ENCODE results near the gene DGKI. TPM values are rescaled to one million over a fixed set of nuclear protein-coding genes. Genes with fewer than 3 reads are reported as not detected.

The DGKI gene
- total and polyA plus RNA-seq, 2 donors (not counting 1 experiment from before 2014, with no cell fraction given), result not detected

GRCh38 chr7:137535579-137535978, 311.2 kb downstream of the DGKI start:
- H3K27me3 Mint-ChIP-seq, result no peaks in the 10 kb centered on the region
- Histone ChIP-seq H3K9ac (ENCODE audit: low read length) (no peak overlapping the region), H3K4me2 (replicated peaks; ENCODE audit: low read depth, low read length, poor library complexity, severe bottlenecking) (no peak overlapping the region), H3K4me1 (ENCODE audit: control insufficient read depth in 2 of 2, insufficient read depth in 2 of 2, low read length in 2 of 2) (no peaks in the 10 kb centered on the region), H3K27me3 (replicated peaks in 1 of 4; ENCODE audit: control extremely low read depth in 1 of 4, control insufficient read depth in 3 of 4, insufficient read depth in 4 of 4, low read length in 3 of 4) (no peaks in the 10 kb centered on the region), H3K79me2 (ENCODE audit: control insufficient read depth, insufficient read depth, low read length) (no peaks in the 10 kb centered on the region), H3K36me3 (replicated peaks in 1 of 2; ENCODE audit: control extremely low read depth in 1 of 2, control insufficient read depth in 1 of 2, extremely low read depth in 1 of 2, insufficient read depth in 2 of 2, low read length in 1 of 2) (no peaks in the 10 kb centered on the region), H3K27ac (ENCODE audit: low read length in 2 of 2) (no peak overlapping the region), H3K9me3 (ENCODE audit: control extremely low read depth in 1 of 3, control insufficient read depth in 2 of 3, insufficient read depth in 1 of 3, low read length in 2 of 3) (no peaks in the 10 kb centered on the region), H2AFZ (ENCODE audit: insufficient read depth, low read depth, low read length, poor library complexity, severe bottlenecking) (no peak overlapping the region), H4K20me1 (ENCODE audit: control insufficient read depth, insufficient read depth, low read length, poor library complexity, severe bottlenecking) (no peaks in the 10 kb centered on the region), H3K4me3 (ENCODE audit: control extremely low read depth in 1 of 5, extremely low read depth in 1 of 5, insufficient read depth in 1 of 5, low read depth in 2 of 5, low read length in 4 of 5) (no peak overlapping the region)
- TF ChIP-seq CTCF (IDR thresholded peaks at IDR 0.05), result no peak
- no peak for TF ChIP-seq EZH2 (IDR thresholded peaks at IDR 0.05; ENCODE audit: borderline replicate concordance, insufficient read depth, low read depth, low read length, poor library complexity, severe bottlenecking)
- H3K4me1 Mint-ChIP-seq, result no peaks in the 10 kb centered on the region
- DNase-seq (no peak), ATAC-seq (ENCODE audit: low read depth) (no peak)
- no peak overlapping the region for H3K27ac Mint-ChIP-seq
- ChIA-PET POLR2A (no interaction called here), CTCF (no interaction called here)
- intact Hi-C loops (cut with micrococcal nuclease), result no loop called here
- no peak overlapping the region for H3K4me3 Mint-ChIP-seq
- H3K9me3 Mint-ChIP-seq (ENCODE audit: insufficient read depth), result no peaks in the 10 kb centered on the region
- WGBS (ENCODE audit: insufficient coverage), result 71% methylated on average over 2 of the region's 6 CpGs

GRCh38 chr7:137531671-137532070, 315.1 kb downstream of the DGKI start:
- no peak for ATAC-seq (ENCODE audit: low read depth)
- H3K4me3 ChIP-seq (ENCODE audit: control extremely low read depth in 1 of 5, extremely low read depth in 1 of 5, insufficient read depth in 1 of 5, low read depth in 2 of 5, low read length in 4 of 5), result no peak overlapping the region
- H3K27me3 Mint-ChIP-seq, result no peaks in the 10 kb centered on the region
- no peak overlapping the region for H3K9ac ChIP-seq (ENCODE audit: low read length)
- no peak for DNase-seq
- H3K36me3 ChIP-seq (replicated peaks in 1 of 2; ENCODE audit: control extremely low read depth in 1 of 2, control insufficient read depth in 1 of 2, extremely low read depth in 1 of 2, insufficient read depth in 2 of 2, low read length in 1 of 2), result no peaks in the 10 kb centered on the region
- H3K4me2 ChIP-seq (replicated peaks; ENCODE audit: low read depth, low read length, poor library complexity, severe bottlenecking), result no peak overlapping the region
- H3K9me3 ChIP-seq (ENCODE audit: control extremely low read depth in 1 of 3, control insufficient read depth in 2 of 3, insufficient read depth in 1 of 3, low read length in 2 of 3), result no peaks in the 10 kb centered on the region
- ChIA-PET CTCF (no interaction called here), POLR2A (no interaction called here)
- H3K4me1 ChIP-seq (ENCODE audit: control insufficient read depth in 2 of 2, insufficient read depth in 2 of 2, low read length in 2 of 2), result no peaks in the 10 kb centered on the region
- H3K27ac Mint-ChIP-seq, result no peak overlapping the region
- H3K27me3 ChIP-seq (replicated peaks in 1 of 4; ENCODE audit: control extremely low read depth in 1 of 4, control insufficient read depth in 3 of 4, insufficient read depth in 4 of 4, low read length in 3 of 4), result no peaks in the 10 kb centered on the region
- no peaks in the 10 kb centered on the region for H3K9me3 Mint-ChIP-seq (ENCODE audit: insufficient read depth)
- H2AFZ ChIP-seq (ENCODE audit: insufficient read depth, low read depth, low read length, poor library complexity, severe bottlenecking), result no peak overlapping the region
- no peaks in the 10 kb centered on the region for H3K79me2 ChIP-seq (ENCODE audit: control insufficient read depth, insufficient read depth, low read length)
- intact Hi-C loops (cut with micrococcal nuclease), result no loop called here
- no CpG with 5 or more reads among the region's 4 CpGs for WGBS (ENCODE audit: insufficient coverage)
- no peak for TF ChIP-seq EZH2 (IDR thresholded peaks at IDR 0.05; ENCODE audit: borderline replicate concordance, insufficient read depth, low read depth, low read length, poor library complexity, severe bottlenecking)
- no peak for TF ChIP-seq CTCF (IDR thresholded peaks at IDR 0.05)
- H3K27ac ChIP-seq (ENCODE audit: low read length in 2 of 2), result no peak overlapping the region
- no peak overlapping the region for H3K4me3 Mint-ChIP-seq
- no peaks in the 10 kb centered on the region for H4K20me1 ChIP-seq (ENCODE audit: control insufficient read depth, insufficient read depth, low read length, poor library complexity, severe bottlenecking)
- no peaks in the 10 kb centered on the region for H3K4me1 Mint-ChIP-seq

Data from B cell (primary cell).